ENCODE data around the gene DNAJC9. TPM values are rescaled to one million over a fixed set of nuclear protein-coding genes. Genes with fewer than 3 reads are reported as not detected.

Gene DNAJC9
- 23.9 and 28.0 TPM in 2 replicates for total RNA-seq

GRCh38 chr10:73246646-73247508 lies at the start of gene DNAJC9:
Gene DNAJC9 (minus strand): TSS chr10:73247255. CDS start chr10:73247189, 66 bp downstream.

DNA sequence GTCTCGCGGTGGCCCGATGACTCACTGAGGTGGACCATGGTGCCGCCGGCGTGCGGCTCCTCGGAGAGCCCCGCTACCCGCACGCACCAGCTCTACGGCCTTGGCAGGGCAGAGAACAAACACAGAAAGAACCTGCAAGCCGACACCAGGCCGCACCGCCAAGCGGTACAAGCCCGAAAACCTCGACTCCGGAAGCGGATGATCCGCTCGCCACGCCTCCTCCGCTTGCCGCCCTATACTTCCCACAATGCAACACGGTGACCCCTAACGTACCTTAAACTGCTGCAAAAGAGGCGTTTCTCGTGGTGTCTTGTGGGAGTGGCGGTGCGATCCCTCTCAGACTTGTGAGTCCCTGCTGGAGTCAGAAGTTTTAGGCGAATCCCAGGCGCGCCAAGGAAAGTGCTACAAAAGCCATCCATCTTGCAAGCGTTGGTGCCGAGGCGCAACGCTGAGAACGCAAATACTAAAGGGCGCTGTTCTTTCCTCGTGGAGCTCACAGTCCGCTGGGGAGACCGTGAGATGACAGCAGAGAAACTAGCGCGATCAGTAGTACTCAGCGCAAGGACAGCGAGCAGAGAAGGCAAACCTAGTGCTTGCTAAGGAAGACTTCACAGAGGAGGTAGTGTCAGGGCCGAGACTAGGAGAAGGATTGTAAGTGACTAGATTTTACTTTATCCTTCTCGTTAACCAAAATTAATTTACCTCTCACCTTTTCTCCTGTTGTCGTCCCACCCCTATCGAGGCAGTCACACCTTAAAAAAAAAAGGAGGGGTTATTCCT lies 5.6 kb upstream of the DNAJC9 start, which contains the start of gene MRPS16:
TSS of gene MRPS16 (minus strand) at position 200 of the 780 bp plus-strand sequence. CDS start at position 38, 162 bp downstream.

Other genes starting within 250 kb of the DNAJC9 start
- 86.2 and 102 TPM in 2 replicates for gene P4HA1, start 150.4 kb downstream of the DNAJC9 start, total RNA-seq
- 1.2 and 1.8 TPM in 2 replicates for gene NUDT13, start 136.8 kb downstream of the DNAJC9 start, total RNA-seq
- gene ECD, start 79.2 kb downstream of the DNAJC9 start, total RNA-seq: 34.3 and 38.8 TPM in 2 replicates
- 6.6 and 11.3 TPM in 2 replicates for gene FAM149B1, start 79.1 kb downstream of the DNAJC9 start, total RNA-seq
- 73.8 and 77.3 TPM in 2 replicates for gene MRPS16, start 5.4 kb upstream of the DNAJC9 start, total RNA-seq
- gene CFAP70, start 111.6 kb upstream of the DNAJC9 start, total RNA-seq: 0.18 and 0.29 TPM in 2 replicates
- 159 and 183 TPM in 2 replicates for gene ANXA7, start 166.8 kb upstream of the DNAJC9 start, total RNA-seq
- gene MSS51, start 186.3 kb upstream of the DNAJC9 start, total RNA-seq: 1.2 and 1.6 TPM in 2 replicates
- gene PPP3CB, start 248.8 kb upstream of the DNAJC9 start, total RNA-seq: 16.1 and 28.0 TPM in 2 replicates

All from myometrial cell (primary cell).